Tibial nerve (tissue), 3 donors: ENCODE measurements around the gene IL16.

ENCODE experiments used
- POLR2A ChIP-seq, 2 donors: fragments of 450-650 bp; IDR thresholded peaks; one replicate each; pipeline ENCODE4 v1.6.1; 2017; ENCODE audit warnings: antibody characterized with exemption in 2 of 2, mild to moderate bottlenecking in 2 of 2, moderate library complexity in 2 of 2
- TF ChIP-seq, protein P1 (sequence below), 5 experiments: fragments of 200-600 bp in 3 of 5; fragments of 450-650 bp in 2 of 5; sonication (generic) in 3 of 5; IDR thresholded peaks; one replicate each; pipeline ENCODE4 v1.5.1; 2016 to 2019; ENCODE audit warnings: antibody characterized with exemption in 5 of 5, mild to moderate bottlenecking in 3 of 5, moderate library complexity in 2 of 5

DNA sequence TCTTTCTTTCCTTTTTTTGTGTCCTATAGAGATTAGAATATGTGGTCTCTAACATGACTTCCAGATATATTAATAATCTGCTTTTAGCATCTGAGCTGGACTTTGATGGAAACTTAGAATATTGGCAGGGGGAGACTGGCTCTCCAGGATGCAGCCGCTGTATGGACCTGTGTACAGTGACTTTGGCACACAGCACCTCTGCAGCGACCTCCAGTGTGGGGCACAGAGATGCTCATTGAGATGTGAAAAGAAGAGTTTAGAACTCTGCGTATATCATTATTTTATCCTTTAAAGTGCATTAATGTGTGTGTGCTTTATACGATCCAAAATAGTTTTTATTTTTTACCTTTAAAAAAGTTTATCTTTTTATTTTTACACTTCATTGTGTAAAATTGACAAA lies 44.3 kb upstream of the IL16 start:
- TF ChIP-seq, protein P1, sequence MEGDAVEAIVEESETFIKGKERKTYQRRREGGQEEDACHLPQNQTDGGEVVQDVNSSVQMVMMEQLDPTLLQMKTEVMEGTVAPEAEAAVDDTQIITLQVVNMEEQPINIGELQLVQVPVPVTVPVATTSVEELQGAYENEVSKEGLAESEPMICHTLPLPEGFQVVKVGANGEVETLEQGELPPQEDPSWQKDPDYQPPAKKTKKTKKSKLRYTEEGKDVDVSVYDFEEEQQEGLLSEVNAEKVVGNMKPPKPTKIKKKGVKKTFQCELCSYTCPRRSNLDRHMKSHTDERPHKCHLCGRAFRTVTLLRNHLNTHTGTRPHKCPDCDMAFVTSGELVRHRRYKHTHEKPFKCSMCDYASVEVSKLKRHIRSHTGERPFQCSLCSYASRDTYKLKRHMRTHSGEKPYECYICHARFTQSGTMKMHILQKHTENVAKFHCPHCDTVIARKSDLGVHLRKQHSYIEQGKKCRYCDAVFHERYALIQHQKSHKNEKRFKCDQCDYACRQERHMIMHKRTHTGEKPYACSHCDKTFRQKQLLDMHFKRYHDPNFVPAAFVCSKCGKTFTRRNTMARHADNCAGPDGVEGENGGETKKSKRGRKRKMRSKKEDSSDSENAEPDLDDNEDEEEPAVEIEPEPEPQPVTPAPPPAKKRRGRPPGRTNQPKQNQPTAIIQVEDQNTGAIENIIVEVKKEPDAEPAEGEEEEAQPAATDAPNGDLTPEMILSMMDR (IDR thresholded peaks at IDR 0.05): no peak
- no peak for TF ChIP-seq POLR2A (IDR thresholded peaks at IDR 0.05)
